HG02623 (cell line): ENCODE data around the gene KCNN4.
A peak's percentile ranks its signal among the peaks of the same experiment; 100 is the strongest.
"Not testable (repeated sequence)": the region's sequence is repeated elsewhere in the genome, so short reads cannot be mapped to it uniquely, and the experiment has no call there.

ENCODE experiments used
- ATAC-seq: cut with Tn5 transposase; IDR thresholded peaks from one replicate; pipeline ENCODE4 v1.9.1; 2021; ENCODE audit warnings: moderate library complexity; ENCODE audit not compliant: unreplicated experiment

KCNN4 gene

DNA sequence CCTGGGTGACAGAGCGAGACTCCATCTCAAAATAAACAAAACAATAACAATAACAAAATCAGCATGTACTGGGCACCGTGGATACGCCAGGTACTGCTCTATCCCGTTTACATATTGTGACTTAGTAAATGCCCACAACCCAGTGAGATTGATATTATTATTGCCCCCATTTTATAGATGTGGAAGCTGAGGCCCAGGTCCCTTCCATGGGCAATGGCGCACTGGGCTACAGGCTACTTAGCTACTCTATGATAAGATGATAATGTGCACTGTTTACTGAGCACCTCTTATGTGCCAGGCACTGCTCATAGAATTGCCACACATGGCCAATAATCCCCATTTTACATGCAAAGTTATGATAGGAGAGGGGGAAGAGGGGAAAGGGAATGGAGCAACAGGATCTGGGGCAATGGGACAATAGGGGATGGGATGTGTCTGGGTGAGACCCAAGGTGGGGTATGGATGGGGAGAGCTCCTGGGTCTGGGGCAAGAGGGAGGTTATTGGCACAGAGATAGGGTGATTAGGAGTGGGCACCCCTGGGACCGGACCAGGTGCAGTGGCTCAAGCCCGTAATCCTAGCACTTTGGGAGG lies 5.4 kb downstream of the KCNN4 start:
- ATAC-seq, result no peak

DNA sequence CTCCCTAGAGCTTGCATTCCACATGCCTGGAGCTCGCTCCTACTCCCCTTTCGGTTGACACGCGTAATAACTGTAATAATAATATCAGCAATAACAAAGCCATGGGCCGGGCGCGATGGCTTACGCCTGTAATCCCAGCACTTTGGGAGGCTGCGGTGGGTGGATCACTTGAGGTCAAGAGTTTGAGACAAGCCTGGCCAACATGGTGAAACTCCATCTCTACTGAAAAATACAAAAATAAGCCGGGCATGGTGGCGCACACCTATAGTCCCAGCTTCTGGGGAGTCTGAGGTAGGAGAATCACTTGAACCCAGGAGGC lies 5.9 kb downstream of the KCNN4 start:
- ATAC-seq, result not testable (repeated sequence)

DNA sequence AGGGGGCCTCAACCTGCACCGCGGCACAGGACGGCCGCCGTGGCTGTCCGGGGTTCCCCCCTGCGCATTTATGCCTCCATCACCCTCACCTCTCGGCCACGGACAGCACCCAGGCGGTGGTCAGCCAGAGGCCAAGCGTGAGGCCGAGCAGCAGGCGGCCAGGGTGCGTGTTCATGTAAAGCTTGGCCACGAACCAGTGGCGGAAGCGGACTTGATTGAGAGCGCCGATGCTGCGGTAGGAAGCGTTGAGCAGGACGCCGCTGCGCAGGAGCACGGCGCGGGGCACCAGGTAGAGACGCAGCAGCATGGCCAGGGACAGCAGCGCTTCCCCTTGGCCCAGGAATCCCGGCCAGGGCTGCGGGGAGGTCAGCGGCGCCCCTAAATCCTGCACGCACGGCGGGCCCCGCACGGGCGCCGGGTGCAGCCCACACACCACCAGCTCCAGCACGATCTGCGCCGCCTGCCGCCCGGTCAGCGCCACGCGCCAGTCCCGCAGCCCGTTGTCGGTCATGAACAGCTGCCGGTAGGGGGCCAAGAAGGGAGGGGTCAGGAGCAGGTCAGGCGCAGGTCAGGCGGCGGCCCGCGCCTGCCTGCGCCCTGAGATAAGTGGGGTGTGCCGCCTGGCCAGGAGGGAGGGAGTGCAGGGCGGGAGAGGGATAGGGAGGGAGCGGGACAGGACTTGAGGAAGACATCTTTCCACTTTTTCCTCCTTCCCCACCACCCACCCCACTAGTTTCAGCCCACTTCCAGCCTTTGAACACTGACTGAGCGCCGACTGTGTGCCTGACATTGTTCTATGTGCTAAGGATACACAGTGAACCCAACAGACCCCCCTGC lies 6.5 kb downstream of the KCNN4 start:
- no peak for ATAC-seq

DNA sequence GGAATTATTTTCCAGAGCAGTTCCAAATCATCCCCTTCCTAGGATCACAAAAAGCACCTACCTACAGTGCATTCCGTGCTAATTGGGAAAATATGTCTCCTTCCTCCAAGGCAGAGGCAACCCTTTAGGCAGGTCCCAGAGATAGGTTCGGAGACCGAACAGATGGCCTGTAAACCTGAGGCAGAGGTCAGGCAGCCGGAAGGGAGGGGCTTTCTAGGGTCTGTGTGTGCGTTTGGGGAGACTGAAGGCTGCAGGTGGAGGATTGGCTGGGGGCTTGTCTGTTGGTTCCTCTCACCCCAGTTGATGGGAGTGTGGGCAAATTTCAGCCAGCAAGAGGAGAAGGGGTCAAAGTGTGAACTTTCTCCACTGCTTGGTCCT lies 7.1 kb downstream of the KCNN4 start:
- no peak for ATAC-seq

DNA sequence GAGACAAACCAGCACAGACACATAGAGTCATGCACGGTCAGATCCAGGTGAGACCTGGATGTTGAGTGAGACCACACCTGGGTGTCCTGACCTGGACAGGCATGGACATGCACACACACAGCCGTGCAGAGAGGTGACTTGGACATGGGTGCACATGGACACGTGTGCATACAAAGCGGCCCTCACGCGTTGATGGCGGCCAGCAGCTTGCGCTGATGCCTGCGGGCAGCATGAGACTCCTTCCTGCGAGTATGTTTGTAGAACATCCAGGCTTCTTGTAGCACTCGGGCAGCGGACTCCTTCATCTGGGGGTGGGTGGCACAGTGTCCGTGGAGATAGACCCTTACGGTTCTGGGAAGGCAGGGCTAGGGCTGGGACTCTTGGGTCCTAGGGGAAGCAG lies 11.5 kb downstream of the KCNN4 start:
- no peak for ATAC-seq

DNA sequence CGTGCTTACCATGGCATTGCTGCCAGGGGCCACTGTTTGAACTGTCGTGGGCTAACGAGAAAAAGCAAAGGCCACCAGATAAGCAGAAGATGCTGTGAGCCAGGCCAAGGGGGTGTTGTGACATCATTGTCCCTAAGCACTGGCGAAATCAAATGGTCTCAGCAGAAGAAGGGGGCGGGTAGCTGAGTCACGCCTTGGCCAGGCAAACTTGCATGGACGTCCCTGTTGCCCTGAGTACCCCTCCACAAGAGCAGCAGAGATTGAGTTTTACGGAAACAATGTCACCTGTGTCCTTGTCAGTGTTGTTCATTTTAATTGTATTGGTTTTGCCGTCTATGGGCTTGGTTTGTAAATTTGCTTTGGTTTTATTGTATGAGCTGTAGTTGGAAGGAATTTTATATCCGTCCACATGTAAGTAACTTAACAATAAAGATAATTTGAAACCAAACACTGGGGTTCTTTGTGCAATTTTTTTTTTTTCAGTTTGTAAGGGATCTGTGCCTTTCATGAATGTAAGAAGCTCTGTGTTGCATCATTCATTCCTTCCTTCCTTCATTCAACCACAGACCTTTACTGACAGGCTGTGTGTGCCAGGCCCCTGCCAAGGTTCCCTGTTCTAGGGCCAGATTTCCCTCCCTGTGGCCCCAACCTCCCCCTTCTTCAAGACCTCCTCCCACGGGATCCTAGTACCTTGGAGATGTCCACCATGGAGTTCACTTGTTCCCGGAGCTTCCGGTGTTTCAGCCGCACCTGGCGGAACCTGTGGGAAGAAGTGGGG lies 12.3 kb downstream of the KCNN4 start:
- ATAC-seq, result no peak

DNA sequence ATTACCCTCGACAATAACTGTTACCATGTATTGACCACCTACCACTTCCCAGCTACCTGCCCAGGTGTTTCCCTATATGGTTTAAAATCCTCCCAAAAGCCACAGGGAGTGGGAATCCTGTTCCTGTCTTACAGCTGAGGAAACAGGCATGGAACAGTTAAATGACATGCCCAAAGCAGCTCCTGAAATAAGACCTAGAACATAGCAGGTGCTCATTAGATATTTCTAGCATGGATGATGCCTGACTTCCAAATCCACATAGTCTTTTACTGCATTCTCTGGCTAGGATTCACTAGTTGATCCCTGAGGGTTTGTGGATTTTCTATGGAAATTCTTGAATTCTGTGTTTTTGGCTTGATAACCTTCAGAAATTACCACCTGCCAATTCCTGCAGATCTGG lies 13.0 kb downstream of the KCNN4 start:
- no peak for ATAC-seq

DNA sequence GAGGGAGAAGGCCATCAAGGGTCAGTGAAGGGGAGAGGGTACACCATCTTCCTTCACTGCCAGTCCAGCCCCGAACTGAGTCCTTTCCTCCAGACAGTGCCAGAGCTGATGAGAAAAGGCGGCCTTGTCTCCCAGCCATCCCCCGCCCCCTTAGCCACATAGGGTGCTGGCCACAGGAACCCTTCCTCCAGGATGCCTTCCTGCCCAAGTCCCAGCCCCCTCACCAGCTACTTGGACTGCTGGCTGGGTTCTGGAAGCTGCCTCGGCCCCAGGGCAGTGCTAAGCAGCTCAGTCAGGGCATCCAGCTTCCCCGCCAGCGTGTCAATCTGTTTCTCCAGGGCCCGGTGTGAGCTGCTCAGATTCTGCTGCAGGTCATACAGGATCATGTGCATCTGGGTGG lies 13.5 kb downstream of the KCNN4 start:
- ATAC-seq, result no peak

DNA sequence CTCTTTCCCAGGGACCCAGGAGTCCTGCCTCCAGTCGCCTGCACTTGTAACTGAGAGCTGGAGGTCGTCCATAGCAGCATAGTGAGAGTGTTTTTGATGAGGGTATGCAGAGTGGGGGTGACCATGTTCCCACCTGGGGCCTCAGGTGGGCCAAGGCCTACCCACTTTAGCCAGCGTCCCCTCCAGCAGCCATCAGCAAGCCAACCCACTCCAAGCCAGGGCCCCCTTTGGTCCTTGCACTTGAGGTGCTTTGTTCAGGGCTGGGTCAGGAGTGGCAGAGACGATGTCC lies 14.1 kb downstream of the KCNN4 start:
- no peak for ATAC-seq

DNA sequence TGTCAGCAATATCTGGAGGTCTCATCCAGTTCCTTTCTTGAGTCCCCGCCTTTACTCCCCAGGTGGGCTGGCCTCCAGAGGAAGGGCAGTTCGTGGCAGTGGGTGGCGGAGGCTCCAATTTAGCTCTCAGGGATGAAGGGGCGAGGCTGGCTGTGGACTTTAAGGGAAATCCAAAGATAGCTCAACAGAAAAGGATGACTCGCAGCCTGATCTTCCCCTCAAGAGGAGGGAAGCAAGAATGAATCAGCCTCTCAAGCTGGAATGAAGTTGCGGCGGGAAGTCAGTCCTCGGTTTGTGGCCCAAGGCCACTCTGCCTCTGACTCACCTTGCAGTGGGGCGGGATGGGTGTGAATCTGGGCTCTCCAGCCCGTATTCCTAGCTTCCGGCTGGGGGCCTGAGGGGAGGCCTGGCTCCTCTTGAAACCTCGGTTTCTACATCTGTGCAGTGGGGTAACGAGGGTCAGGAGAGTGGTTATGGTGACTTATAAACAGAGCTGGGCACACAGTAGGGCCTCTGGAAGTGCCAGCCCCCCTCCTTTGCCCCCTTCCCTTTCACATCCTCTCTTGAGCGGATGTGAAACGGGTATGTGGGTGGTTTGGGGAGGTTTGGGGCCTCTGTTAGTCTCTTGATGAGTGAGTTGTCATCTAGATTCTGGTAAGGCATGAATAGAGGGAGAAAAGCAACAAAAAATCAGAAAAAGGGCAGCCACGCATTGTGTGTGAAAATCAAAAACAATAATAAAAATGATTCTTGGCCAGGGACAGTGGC lies 15.5 kb downstream of the KCNN4 start:
- ATAC-seq, result peak; percentile 53

DNA sequence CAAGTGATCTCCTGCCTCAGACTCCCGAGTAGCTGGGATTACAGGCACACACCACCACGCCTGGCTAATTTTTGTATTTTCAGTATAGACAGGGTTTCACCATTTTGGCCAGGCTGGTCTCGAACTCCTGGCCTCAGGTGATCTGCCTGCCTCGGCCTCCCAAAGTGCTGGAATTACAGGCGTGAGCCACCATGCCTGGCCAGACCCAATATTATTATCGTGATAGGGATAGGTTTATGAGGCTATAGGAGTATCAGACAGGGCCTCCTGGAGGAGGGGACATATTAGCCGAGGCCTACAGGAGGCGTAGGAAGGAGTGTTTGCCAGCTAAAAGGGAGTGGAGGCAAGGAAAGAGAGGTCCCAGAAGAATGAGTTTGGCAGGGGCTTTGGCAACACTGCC lies 16.1 kb downstream of the KCNN4 start:
- ATAC-seq, result not testable (repeated sequence)

DNA sequence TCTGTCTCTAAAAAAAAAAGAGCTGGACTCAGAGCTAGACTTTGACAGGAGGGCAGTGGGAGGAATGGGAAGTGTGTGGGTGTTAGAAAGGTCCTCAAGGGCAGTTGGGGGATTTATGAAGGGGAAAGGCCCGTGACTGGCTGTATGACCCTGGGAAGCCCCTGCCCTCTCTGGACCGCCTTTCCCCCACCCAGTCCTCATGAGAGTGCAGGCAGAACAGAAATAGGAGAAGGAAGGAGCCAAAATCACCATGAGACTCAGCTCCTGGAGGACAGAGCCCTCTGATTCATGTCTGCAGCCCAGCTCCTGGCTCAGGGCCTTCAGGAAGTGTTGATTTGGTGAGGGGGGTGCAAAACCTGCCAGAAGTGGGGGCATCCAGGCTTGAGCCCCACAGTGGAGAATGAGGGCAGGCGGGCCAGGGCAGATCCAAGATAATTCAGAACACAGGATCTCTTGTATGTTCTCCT lies 17.3 kb downstream of the KCNN4 start:
- ATAC-seq, result peak; percentile 28

DNA sequence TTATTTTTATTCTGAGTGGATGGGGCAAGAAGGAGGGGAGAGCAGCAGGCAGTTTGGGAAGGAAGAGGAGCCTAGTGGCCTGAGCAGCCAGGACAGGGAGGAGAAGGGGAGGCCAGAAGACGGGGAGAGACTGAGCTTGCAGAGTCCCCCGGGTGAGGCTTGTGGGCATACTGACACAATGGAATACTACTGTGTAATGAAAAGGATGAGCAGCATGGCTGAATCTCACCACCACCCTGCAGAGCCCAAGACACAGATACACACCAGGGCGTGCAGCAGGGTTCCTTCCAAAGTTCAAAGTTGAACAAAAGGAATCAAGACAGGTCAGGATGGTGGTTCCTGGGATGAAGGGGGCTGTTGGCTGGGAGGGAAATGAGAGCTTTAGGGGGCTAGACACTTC lies 18.0 kb downstream of the KCNN4 start:
- no peak for ATAC-seq

DNA sequence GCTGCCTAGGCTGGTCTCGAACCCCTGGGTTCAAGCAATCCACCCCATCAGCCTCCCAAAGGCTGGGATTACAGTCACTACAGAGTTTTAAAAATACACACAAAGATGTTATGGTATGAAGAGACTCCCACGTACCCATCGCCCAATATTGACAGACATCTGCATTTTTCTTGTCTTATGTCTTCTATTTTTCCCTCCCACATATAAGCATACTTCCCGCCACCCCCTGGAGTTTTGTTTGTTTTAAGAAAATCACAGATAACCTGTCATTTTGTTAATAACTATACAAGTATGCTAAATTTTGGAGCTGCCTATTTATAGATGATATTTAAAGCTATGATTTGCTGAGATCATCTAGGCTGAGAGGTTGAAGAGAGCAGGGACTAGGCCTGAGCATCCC lies 19.8 kb downstream of the KCNN4 start:
- no peak for ATAC-seq

DNA sequence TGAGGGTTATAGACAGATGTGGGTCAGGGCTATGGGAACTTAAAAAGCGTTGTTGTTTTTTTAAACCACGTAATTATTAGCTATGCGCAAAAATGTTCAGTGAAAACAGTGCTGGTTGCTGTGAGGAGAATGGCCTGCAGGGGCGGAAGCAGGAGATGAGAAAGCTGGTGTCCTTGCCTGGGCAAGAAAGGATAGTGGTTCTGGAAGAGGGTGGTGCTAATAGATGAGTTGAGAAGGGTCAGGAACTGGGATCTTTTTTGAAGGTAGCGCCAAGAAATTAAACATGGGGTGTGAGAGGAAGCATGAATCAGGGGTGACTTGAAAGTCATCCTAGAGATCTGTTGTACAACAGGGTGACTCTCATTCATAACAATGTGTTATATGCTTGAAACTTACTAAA lies 21.3 kb downstream of the KCNN4 start:
- ATAC-seq, result no peak

DNA sequence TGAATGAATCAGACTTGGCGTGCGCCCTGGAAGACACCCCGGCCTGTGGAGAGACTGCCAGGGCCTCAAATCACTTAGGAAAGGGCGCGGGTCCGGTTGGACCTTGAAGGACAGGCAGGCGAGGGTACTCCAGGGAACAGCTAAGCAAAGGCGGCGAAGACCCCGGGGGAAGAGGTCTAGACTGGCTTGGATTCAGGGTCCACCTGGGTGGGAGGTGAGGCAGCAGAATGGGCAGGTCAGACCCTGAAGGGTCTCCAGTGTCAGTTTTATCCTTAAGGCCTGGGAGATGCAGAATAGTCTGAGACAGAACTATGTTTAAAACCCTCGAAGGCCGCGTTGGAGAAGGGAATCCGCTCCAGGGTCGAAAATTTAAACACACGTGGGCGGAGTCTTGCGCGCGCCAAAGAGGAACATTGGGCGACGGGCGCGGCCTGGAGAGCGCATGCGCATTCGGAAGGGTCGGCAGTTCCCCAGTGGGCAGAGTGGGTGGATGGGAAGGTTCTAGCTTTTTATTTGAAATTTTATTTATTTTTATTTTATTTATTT lies 25.4 kb downstream of the KCNN4 start:
- ATAC-seq, result no peak

DNA sequence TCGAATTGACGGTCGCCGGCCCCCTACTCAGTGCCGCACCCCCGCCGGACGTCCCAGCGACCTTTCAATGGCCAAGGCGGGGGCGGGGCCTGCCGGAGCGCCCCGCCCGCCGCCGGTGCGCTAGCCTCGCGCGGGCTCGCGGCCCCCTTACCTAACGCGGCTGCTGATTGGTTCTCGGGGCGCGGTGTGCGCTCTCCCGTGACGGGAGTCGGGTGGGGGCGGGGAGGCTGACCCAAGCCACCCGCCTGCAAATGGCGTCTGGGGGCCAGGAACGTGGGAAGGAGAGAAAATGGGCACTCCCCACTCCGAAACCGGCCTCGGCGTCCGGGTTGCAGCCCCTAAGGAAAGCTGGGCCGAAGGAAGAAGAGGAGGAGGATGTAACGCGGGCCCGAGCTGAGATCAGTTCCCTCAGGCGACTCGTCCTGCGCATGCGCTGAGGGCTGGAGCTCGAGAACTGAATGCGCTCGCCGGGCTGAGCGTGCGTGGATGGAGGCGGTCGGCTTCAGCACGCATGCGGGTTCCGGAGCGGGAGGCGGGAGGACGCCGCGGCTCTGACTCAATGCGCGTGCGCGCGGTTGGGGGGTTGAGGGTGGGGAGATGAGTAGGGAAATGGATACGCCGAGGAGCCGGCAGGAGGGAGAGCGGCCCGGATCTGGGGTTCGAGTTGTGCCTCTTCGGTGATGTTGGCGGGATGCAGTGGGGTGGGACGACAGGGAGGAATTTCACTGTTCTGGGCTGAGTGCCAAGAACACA lies 26.1 kb downstream of the KCNN4 start, which contains the start of gene SMG9:
TSS of gene SMG9 (minus strand) at position 460 of the 753 bp plus-strand sequence. CDS start 4,221 bp downstream, outside the sequence.
- ATAC-seq, result peak; percentile 48

DNA sequence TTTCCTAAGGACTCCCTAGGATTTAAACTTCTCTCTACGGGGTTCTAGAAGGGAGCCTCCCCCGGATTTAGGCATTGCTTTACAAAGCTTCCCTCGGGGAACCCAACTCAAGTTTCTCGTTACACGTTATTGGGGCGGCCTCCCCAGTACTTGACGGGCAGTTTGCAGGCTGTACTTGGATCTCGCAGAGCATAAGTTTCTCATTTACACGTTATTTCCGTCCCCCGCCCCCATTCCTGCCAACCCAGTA lies 26.6 kb downstream of the KCNN4 start:
- no peak for ATAC-seq

DNA sequence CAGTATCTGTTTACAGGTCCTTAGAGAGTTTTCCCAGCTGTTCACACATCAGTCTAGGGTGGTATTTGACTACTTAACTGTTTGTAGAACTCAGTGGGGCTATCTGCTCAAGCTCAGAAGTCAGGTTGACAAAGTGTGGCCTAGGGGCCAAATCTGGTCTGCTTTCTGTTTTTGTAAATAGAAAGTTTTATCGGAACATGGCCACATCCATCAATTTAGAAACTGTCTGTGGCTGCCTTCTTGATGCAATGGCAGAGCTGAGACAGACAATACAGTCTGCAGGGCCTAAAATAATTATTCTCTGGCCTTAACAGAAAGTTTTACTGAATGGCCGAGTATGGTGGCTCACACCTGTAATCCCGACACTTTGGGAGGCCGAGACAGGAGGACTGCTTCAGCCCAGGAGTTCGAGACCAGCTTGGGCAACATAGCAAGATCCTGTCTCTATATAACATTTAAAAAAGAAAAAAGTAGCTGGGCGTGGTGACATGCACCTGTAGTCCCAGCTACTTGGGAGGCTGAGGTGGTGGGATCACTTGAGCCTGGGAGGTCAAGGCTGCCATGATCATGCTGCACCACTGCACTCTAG lies 28.4 kb downstream of the KCNN4 start:
- no peak for ATAC-seq

DNA sequence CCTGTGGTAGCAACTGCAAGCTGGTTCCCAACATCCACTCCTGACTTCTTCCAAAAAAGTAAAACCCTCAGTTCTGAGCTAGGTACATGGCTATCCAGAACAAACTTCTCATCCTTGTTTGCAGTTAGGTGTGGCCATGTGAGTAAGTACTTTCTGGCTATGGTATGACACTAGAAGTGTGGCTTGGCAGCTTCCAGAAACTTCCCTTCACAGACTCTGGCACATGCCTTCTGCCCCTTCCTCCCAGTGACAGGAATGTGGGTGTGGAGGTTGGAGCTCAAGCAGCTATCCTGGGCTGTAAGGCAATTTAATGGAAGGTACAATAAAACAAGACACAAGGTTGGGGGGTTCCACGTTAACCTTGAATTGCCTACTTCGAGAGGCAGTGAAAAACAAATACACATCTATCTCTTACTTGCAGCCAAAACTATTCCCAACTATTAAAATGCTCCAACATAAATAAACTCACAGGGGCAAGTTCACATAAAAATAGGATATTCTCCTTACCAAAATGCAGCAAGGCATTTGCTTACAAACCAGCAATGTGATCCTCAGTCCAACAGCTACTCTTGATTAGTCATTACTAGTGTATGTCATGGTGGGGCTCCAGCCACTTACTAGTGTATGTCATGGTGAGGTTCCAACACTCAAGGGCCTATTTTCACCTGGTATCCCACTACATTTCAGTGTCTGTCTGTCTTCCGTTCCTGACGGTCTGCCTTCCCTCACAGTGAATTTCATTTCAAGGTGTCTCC lies 29.1 kb downstream of the KCNN4 start:
- no peak for ATAC-seq
